ENCODE measurements around the gene FAM89B. TPM values are rescaled to one million over a fixed set of nuclear protein-coding genes. Genes with fewer than 3 reads are reported as not detected.
"Not testable (repeated sequence)": the region's sequence is repeated elsewhere in the genome, so short reads cannot be mapped to it uniquely, and the experiment has no call there.

The FAM89B gene
- 75.1 and 86.1 TPM in 2 replicates for polyA plus RNA-seq
- 52.6 and 57.5 TPM in 2 replicates for polyA minus RNA-seq

DNA sequence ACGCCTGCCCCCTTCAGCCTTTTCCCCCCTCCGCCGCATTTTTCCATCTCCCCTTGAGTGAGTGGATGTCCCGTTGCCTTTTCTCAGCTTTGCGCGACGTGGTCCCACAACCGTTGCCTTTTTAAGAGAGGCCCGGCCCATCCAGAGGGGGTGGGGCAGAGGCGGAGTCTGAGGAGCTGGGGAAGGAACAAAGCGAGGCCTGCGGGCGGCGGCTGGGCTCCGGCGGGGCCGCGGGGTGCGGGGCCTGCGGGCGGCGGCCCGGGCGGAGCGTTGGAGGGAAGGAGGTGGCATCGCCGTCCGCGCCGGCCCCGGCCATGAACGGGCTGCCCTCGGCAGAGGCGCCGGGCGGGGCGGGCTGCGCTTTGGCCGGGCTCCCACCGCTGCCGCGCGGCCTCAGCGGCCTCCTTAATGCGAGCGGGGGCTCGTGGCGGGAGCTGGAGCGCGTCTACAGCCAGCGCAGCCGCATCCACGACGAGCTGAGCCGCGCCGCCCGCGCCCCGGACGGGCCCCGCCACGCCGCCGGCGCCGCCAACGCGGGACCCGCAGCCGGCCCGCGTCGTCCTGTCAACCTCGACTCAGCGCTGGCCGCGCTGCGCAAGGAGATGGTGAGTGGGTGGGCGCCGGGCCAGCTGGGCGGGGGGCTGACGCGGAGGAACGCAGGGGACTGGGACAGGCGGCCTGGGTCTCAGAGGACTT lies at the start of gene FAM89B:
FAM89B (plus strand) TSS at position 183 of the 696 bp plus-strand sequence; CDS start at position 315, 132 bp downstream.
- Histone ChIP-seq H2AFZ (ENCODE audit: low read depth, low read length) (no peak within 1 kb of the TSS), H3F3A (ENCODE audit: insufficient read depth, low read length, poor library complexity, severe bottlenecking) (peaks cover 9% of the 10 kb centered on the region), H4K20me1 (ENCODE audit: insufficient read depth) (peaks cover 15% of the 10 kb centered on the region), H3K9ac (ENCODE audit: low read length) (peak within 1 kb of the TSS; percentile 91), H3K27ac (ENCODE audit: low read length) (peak within 1 kb of the TSS; percentile 73), H3K9me2 (ENCODE audit: insufficient read depth, low read length) (no peaks in the 10 kb centered on the region), H3K4me3 (ENCODE audit: low read length) (peak within 1 kb of the TSS; percentile 82), H3K27me3 (ENCODE audit: insufficient read depth, low read depth, low read length) (peaks cover 7% of the 10 kb centered on the region), H3K79me2 (replicated peaks; ENCODE audit: insufficient read depth, low read length) (peaks cover 51% of the 10 kb centered on the region), H3K4me2 (ENCODE audit: low read length) (peak within 1 kb of the TSS; percentile 96), H3K36me3 (ENCODE audit: insufficient read depth, low read length) (no peaks in the 10 kb centered on the region), H3K9me3 (ENCODE audit: low read length) (no peaks in the 10 kb centered on the region)
- TF ChIP-seq MXI1 (conservative IDR thresholded peaks at IDR 0.05; ENCODE audit: poor library complexity, severe bottlenecking): peak; percentile 73
- TF ChIP-seq EP300 (conservative IDR thresholded peaks at IDR 0.05; ENCODE audit: poor library complexity, severe bottlenecking): peak; percentile 47
- TF ChIP-seq REST (IDR thresholded peaks at IDR 0.05; ENCODE audit: borderline replicate concordance): peak; percentile 53
- peak; percentile 60 for TF ChIP-seq TAF1 (IDR thresholded peaks at IDR 0.05; ENCODE audit: low read depth)
- no peak for TF ChIP-seq CTCF (IDR thresholded peaks at IDR 0.05; ENCODE audit: poor library complexity, severe bottlenecking)
- TF ChIP-seq EZH2 (IDR thresholded peaks at IDR 0.05; ENCODE audit: borderline replicate concordance, insufficient read depth, low read length, poor library complexity, severe bottlenecking): no peak
- peak; percentile 74 for TF ChIP-seq POLR2AphosphoS5 (IDR thresholded peaks at IDR 0.05)
- TF ChIP-seq SMC3 (conservative IDR thresholded peaks at IDR 0.05; ENCODE audit: poor library complexity): no peak
- TF ChIP-seq RAD21 (conservative IDR thresholded peaks at IDR 0.05): no peak

- not testable (repeated sequence) for H3K27ac ChIP-seq (ENCODE audit: low read length); H3K27me3 ChIP-seq (ENCODE audit: insufficient read depth, low read depth, low read length); H2AFZ ChIP-seq (ENCODE audit: low read depth, low read length); H3K4me2 ChIP-seq (ENCODE audit: low read length); H3K9ac ChIP-seq (ENCODE audit: low read length); H3K79me2 ChIP-seq (replicated peaks; ENCODE audit: insufficient read depth, low read length); H3K9me3 ChIP-seq (ENCODE audit: low read length); H3F3A ChIP-seq (ENCODE audit: insufficient read depth, low read length, poor library complexity, severe bottlenecking); H3K4me3 ChIP-seq (ENCODE audit: low read length); H4K20me1 ChIP-seq (ENCODE audit: insufficient read depth); H3K9me2 ChIP-seq (ENCODE audit: insufficient read depth, low read length); H3K36me3 ChIP-seq (ENCODE audit: insufficient read depth, low read length)
Measured at GRCh38 chr11:65522718-65523630, 49.4 kb upstream of the FAM89B start.

DNA sequence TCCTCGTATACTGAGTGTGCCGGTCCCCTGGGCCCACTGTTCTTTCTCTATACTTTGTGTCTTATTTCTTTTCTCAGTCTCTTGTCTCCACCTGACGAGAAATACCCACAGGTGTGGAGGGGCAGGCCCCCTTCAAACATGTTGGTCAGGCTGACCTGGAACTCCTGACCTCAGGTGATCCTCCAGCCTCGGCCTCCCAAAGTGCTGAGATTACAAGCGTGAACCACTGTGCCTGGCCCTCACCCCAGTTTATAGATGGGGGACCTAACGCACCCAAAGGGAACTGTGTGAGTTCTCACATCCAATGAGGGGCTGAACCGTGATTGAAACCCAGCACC lies 48.7 kb upstream of the FAM89B start:
- not testable (repeated sequence) for H3K4me3 ChIP-seq (ENCODE audit: low read length); H3K9ac ChIP-seq (ENCODE audit: low read length); H4K20me1 ChIP-seq (ENCODE audit: insufficient read depth); H3K79me2 ChIP-seq (replicated peaks; ENCODE audit: insufficient read depth, low read length); H3K4me2 ChIP-seq (ENCODE audit: low read length); H3F3A ChIP-seq (ENCODE audit: insufficient read depth, low read length, poor library complexity, severe bottlenecking); H2AFZ ChIP-seq (ENCODE audit: low read depth, low read length); H3K27me3 ChIP-seq (ENCODE audit: insufficient read depth, low read depth, low read length); H3K36me3 ChIP-seq (ENCODE audit: insufficient read depth, low read length); H3K27ac ChIP-seq (ENCODE audit: low read length); H3K9me3 ChIP-seq (ENCODE audit: low read length); H3K9me2 ChIP-seq (ENCODE audit: insufficient read depth, low read length)

Data from neural cell (in vitro differentiated cells).